GM12865 (cell line): ENCODE measurements around the gene RHEB.

Source experiments
- DNase-seq: peaks from one replicate; pipeline ENCODE4 v3.0.0; 2010; ENCODE audit warnings: low read depth
- H3K4me3 ChIP-seq: 2 replicates; pipeline ENCODE4 v1.5.1; 2011; ENCODE audit warnings: mild to moderate bottlenecking, low read depth, low read length, control low read depth
- TF ChIP-seq, protein P1 (sequence below): IDR thresholded peaks from 2 replicates; pipeline ENCODE4 v1.5.1; 2011; ENCODE audit warnings: low read length, control low read depth, low read depth, inconsistent platforms; ENCODE audit not compliant: insufficient read depth; ENCODE audit errors: missing control alignments

Gene RHEB

DNA sequence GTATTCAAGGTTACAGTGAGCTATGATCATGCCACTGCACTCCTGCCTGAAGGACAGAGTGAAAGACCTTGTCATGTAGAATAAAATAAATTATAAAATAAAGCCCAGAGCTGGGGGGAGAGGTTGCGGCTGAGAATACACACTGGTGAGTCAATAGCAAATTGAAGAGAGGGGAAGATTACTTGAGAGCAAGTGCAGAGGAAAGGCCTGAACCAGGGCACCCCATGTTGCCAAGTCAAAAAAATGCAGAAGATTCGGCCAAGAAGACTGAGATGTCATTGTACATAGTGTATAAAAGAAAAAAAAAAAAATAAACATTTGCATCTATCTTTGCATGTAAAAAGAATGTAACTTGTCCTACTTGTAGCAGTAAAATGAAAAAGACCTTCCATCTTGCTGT lies 32.5 kb downstream of the RHEB start:
- DNase-seq: no peak
- TF ChIP-seq, protein P1, sequence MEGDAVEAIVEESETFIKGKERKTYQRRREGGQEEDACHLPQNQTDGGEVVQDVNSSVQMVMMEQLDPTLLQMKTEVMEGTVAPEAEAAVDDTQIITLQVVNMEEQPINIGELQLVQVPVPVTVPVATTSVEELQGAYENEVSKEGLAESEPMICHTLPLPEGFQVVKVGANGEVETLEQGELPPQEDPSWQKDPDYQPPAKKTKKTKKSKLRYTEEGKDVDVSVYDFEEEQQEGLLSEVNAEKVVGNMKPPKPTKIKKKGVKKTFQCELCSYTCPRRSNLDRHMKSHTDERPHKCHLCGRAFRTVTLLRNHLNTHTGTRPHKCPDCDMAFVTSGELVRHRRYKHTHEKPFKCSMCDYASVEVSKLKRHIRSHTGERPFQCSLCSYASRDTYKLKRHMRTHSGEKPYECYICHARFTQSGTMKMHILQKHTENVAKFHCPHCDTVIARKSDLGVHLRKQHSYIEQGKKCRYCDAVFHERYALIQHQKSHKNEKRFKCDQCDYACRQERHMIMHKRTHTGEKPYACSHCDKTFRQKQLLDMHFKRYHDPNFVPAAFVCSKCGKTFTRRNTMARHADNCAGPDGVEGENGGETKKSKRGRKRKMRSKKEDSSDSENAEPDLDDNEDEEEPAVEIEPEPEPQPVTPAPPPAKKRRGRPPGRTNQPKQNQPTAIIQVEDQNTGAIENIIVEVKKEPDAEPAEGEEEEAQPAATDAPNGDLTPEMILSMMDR: no peak

DNA sequence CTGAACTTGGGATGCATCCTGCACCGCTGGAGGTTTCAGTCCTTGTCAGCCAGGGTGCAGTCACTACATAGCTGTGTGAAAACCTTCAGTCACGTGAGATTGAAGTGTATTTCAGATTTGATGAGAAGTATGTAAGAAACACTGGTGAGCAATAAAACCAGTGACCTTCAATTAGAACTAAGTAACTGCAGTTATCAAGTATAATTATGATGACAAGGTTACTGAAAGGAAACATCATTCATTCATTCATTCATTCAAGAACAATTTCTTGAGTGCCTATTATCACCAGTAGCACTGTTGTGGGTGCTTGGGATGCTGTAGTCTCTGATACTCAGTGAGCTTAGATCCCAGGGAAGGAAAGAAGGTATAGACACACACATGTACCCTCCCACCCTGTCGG lies 33.6 kb downstream of the RHEB start:
- TF ChIP-seq, protein P1: no peak
- DNase-seq: no peak
- H3K4me3 ChIP-seq: no peak overlapping the region

More for the DNA sequence above, 32.5 kb downstream of the RHEB start:
- no peak overlapping the region for H3K4me3 ChIP-seq

DNA sequence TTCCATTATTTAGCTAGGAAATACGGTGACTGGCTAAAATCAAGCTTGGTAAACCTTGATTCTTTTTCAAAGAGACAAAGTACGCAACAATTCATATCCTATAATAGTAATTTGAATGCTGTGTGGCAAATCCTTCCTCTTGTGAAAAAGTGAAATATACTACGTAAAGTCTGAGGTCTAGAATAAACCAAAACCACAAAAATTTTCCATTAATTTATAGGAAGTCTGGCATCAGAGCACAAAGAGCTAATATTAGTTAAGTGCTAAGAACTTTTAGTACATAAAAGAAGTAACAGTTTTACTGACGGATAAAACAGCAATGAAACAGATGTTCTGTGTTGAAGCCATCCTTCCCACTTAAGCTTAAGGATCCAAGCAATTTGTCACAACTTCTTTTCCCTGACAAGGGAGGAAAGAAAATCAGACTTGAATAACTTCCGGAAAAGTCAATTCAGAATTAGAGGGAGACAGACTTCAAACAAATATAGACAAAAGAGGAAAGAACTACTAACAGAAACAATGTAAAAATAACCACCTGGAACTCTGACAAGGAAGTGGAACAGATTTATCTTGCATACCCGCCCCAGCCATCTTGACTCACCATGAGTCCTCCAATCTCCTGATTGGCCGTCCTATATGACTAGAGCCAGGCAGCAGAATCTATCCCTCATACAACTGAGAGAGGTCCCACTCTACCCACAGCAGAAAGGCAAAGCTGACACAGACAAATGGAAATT lies 34.6 kb downstream of the RHEB start:
- TF ChIP-seq, protein P1: no peak
- DNase-seq: peak; percentile 28
- no peak overlapping the region for H3K4me3 ChIP-seq

DNA sequence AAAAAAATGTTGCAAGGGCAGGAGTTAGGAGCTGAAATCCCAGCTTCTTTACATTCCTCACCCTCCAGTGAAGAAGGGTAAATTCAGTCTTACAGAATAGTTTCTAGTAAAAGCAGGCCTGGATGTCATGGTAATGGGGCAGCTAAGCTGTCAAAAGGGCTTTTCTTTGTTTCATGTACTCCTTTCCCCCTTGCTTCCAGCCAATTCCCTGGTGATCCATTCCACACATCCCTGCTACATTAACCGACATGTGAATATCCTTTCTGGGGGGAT lies 36.0 kb downstream of the RHEB start:
- DNase-seq: no peak
- no peak overlapping the region for H3K4me3 ChIP-seq
- TF ChIP-seq, protein P1: no peak

DNA sequence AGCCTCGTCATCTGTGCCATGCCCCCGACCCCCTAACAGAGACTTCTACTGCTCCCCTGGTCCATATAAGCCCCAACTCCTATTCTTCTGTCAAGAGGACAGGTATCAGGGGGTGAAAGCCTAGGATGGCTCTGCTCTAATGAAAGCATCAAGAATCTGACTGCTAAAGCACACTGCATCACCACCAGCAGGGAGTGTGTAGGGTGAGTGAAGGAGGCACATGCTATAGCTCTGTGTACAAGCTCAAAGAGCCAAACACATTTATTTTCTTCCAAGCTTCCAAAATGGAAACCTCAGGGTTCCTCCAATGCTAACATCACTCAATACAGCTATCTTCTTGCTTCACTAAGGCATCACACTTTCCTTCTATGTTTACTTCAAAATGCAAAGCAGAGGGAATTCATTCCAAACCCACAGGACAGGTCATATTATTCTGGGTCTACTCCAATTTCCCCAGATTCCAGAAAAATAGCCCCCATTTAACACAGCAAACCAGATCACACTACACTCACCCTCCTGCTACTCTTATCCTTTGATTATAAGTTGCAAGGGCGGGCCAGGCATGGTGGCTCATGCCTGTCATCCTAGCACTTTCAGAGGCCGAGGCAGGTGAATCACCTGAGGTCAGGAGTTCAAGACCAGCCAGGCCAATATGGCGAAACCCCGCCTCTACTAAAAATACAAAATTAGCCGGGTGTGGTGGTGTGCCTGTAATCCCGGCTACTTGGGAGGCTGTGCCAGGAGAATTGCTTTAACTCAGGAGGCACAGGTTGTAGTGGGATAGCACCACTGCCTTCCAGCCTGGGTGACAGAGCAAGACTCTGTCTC lies 36.6 kb downstream of the RHEB start:
- DNase-seq: no peak
- H3K4me3 ChIP-seq: no peak overlapping the region
- TF ChIP-seq, protein P1: no peak

DNA sequence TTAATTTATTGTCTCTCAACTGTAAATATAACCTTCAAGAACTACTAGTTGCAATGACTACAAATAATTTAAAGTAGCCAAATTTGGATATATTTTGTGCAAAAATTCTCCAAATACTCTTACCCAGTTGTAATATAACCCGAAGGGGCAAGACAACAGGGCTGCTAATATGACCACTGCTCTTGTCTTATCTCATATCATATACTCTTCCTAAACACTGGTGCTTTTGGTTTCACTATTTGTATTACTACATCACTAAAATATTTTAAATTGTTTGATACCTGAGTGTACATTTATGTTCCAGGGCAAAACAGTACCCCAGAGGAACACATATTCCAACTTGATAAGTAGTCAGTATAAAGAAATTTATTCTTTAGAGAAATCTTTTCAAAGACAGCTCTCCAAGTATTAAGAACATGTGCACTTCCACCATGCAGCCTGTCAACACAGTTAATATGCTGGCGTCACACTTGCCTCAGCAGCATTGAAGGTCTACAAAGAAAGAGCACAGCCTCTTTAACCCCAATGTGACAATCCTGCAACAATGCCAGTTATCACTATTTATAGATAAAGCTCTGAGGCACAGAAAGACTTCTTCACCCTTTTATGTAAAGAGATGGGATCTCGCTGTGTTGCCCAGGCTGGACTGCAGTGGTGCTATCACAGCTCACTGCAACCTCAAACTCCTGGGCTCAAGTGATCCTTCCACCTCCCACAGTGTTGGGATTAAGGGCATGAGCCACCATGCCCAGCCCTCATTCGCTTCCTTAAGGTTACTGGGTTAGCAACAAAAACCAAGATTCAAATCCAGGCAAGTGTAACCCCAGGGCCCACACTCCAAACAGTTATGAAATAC lies 37.8 kb downstream of the RHEB start:
- no peak for DNase-seq
- TF ChIP-seq, protein P1: no peak
- no peak overlapping the region for H3K4me3 ChIP-seq
